WTC11 (cell line): ENCODE measurements around the gene SDR42E2. TPM values are rescaled to one million over a fixed set of nuclear protein-coding genes. Genes with fewer than 3 reads are reported as not detected.
A peak's percentile ranks its signal among the peaks of the same experiment; 100 is the strongest.

Experiments used
- ATAC-seq: fragments of 200-7000 bp; cut with Tn5 transposase; 2 replicates; pipeline ENCODE4 v1.10.0; 2021; ENCODE audit warnings: mild to moderate bottlenecking, moderate library complexity
- CTCF ChIA-PET: fragments of 300-600 bp; sonication (Branson Sonifier 250); formaldehyde crosslinking; loops from one replicate; lab custom pipeline; 2021; ENCODE audit warnings: antibody characterized with exemption; lab: Charles Lee
- POLR2A ChIA-PET: fragments of 350-600 bp; sonication (Branson Sonifier 250); formaldehyde crosslinking; loops from one replicate; lab custom pipeline; 2021; ENCODE audit warnings: antibody characterized with exemption; lab: Charles Lee
- DNase-seq: peaks from one replicate; pipeline ENCODE4 v3.0.0; 2021; ENCODE audit warnings: low spot score
- H3K27ac Mint-ChIP-seq: 2 replicates; pipeline ENCODE4 v1.8.0; 2021; ENCODE audit warnings: mixed read lengths
- H3K27me3 Mint-ChIP-seq: 2 replicates; pipeline ENCODE4 v1.8.0; 2021; ENCODE audit warnings: low read depth, mild to moderate bottlenecking, moderate library complexity, mixed read lengths
- H3K36me3 Mint-ChIP-seq: 2 replicates; pipeline ENCODE4 v1.8.0; 2021; ENCODE audit warnings: mixed read lengths
- H3K4me1 Mint-ChIP-seq: 2 replicates; pipeline ENCODE4 v1.8.0; 2022; ENCODE audit warnings: mixed read lengths
- H3K4me3 Mint-ChIP-seq: 2 replicates; pipeline ENCODE4 v1.8.0; 2021; ENCODE audit warnings: mild to moderate bottlenecking, moderate library complexity, mixed read lengths
- H3K9me3 Mint-ChIP-seq: 2 replicates; pipeline ENCODE4 v1.8.0; 2021; ENCODE audit warnings: mixed read lengths
- CBFB ChIP-seq: sonication (generic); formaldehyde crosslinking; IDR thresholded peaks from 2 replicates; pipeline ENCODE4 v1.8.1; 2022; ENCODE audit warnings: mild to moderate bottlenecking, low read depth, missing genetic modification reagents
- PRRX2 ChIP-seq: fragments of 250-450 bp; sonication (Bioruptor Pico); IDR thresholded peaks from 2 replicates; pipeline ENCODE4 v1.8.0; 2021; ENCODE audit warnings: mild to moderate bottlenecking
- SMAD4 ChIP-seq: sonication (generic); formaldehyde crosslinking; IDR thresholded peaks from 2 replicates; pipeline ENCODE4 v1.8.0; 2022; ENCODE audit warnings: mild to moderate bottlenecking, missing genetic modification reagents
- ZNF232 ChIP-seq: sonication (generic); formaldehyde crosslinking; IDR thresholded peaks from 2 replicates; pipeline ENCODE4 v1.8.0; 2022; ENCODE audit warnings: mild to moderate bottlenecking, missing genetic modification reagents
- ZNF416 ChIP-seq: fragments of 250-450 bp; sonication (Bioruptor Pico); IDR thresholded peaks from 2 replicates; pipeline ENCODE4 v1.9.0; 2021; ENCODE audit warnings: mild to moderate bottlenecking, inconsistent platforms
- total RNA-seq: library from RNA; stranded (reverse); gene quantifications from 3 replicates; pipeline ENCODE4 v1.2.3, GENCODE V29; 2021
- TF ChIP-seq, protein P1 (sequence below): fragments of 250-450 bp; sonication (Bioruptor Pico); IDR thresholded peaks from 2 replicates; pipeline ENCODE4 v1.9.0; 2021; ENCODE audit warnings: mild to moderate bottlenecking
- TF ChIP-seq, protein P2 (sequence below): sonication (generic); formaldehyde crosslinking; IDR thresholded peaks from 2 replicates; pipeline ENCODE4 v1.8.0; 2023; ENCODE audit warnings: missing genetic modification reagents
- TF ChIP-seq, protein P3 (sequence below): fragments of 200-600 bp; IDR thresholded peaks from 2 replicates; pipeline ENCODE4 v1.8.0; 2022; ENCODE audit warnings: antibody characterized with exemption
- TF ChIP-seq, protein P4 (sequence below): sonication (generic); formaldehyde crosslinking; IDR thresholded peaks from 2 replicates; pipeline ENCODE4 v1.8.1; 2023; ENCODE audit warnings: mild to moderate bottlenecking, missing genetic modification reagents
- TF ChIP-seq, protein P5 (sequence below): fragments of 250-450 bp; sonication (Bioruptor Pico); IDR thresholded peaks from 2 replicates; pipeline ENCODE4 v1.8.0; 2021; ENCODE audit warnings: mild to moderate bottlenecking

SDR42E2 gene
- total RNA-seq, 1 experiment from 2014 or later = 0.13 TPM

GRCh38 chr16:22186517-22186916 lies 24.2 kb downstream of the SDR42E2 start (continued):
- TF ChIP-seq, protein P1, sequence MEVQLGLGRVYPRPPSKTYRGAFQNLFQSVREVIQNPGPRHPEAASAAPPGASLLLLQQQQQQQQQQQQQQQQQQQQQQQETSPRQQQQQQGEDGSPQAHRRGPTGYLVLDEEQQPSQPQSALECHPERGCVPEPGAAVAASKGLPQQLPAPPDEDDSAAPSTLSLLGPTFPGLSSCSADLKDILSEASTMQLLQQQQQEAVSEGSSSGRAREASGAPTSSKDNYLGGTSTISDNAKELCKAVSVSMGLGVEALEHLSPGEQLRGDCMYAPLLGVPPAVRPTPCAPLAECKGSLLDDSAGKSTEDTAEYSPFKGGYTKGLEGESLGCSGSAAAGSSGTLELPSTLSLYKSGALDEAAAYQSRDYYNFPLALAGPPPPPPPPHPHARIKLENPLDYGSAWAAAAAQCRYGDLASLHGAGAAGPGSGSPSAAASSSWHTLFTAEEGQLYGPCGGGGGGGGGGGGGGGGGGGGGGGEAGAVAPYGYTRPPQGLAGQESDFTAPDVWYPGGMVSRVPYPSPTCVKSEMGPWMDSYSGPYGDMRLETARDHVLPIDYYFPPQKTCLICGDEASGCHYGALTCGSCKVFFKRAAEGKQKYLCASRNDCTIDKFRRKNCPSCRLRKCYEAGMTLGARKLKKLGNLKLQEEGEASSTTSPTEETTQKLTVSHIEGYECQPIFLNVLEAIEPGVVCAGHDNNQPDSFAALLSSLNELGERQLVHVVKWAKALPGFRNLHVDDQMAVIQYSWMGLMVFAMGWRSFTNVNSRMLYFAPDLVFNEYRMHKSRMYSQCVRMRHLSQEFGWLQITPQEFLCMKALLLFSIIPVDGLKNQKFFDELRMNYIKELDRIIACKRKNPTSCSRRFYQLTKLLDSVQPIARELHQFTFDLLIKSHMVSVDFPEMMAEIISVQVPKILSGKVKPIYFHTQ (CRISPR knock-in tag) = no peak
- TF ChIP-seq CBFB (no peak), ZNF416 (CRISPR knock-in tag) (no peak)

DNA sequence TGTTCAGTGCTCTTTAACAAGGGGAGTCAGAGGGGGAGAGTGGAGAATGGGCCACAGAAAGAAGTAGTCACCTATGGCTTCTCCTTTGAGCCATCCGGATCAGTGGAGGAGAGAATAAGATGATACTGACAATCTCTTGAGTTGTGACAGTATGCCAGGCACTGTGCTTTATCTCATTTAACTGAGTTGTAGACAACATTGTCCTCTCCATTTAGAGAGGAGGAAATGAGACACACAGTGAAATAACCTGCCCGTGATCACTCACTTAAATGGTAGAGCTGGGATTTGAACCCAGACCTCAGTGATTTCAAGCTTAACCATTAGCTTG lies 25.9 kb downstream of the SDR42E2 start:
- no peak overlapping the region for H3K27ac Mint-ChIP-seq
- CTCF ChIA-PET = interaction anchor here (0.5 to 4.6 kb wide), 54 partner anchors 8 to 239 kb away, joined by 3 to 53 read pairs (median 6); partner anchors contain the start of genes EEF2K, MOSMO, PDZD9 and SDR42E2
- peaks cover 33% of the 10 kb centered on the region for H3K4me1 Mint-ChIP-seq
- TF ChIP-seq, protein P2, sequence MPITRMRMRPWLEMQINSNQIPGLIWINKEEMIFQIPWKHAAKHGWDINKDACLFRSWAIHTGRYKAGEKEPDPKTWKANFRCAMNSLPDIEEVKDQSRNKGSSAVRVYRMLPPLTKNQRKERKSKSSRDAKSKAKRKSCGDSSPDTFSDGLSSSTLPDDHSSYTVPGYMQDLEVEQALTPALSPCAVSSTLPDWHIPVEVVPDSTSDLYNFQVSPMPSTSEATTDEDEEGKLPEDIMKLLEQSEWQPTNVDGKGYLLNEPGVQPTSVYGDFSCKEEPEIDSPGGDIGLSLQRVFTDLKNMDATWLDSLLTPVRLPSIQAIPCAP (CRISPR knock-in tag) = no peak
- DNase-seq = no peak
- H3K27me3 Mint-ChIP-seq = peaks cover 18% of the 10 kb centered on the region
- ATAC-seq = no peak
- H3K4me3 Mint-ChIP-seq = no peak overlapping the region
- no peaks in the 10 kb centered on the region for H3K36me3 Mint-ChIP-seq
- H3K9me3 Mint-ChIP-seq = no peaks in the 10 kb centered on the region
- POLR2A ChIA-PET = interaction anchor here (0.6 to 1.3 kb wide), 2 partner anchors 179 to 181 kb away, joined by 3 to 4 read pairs; partner anchors contain the start of gene MOSMO

DNA sequence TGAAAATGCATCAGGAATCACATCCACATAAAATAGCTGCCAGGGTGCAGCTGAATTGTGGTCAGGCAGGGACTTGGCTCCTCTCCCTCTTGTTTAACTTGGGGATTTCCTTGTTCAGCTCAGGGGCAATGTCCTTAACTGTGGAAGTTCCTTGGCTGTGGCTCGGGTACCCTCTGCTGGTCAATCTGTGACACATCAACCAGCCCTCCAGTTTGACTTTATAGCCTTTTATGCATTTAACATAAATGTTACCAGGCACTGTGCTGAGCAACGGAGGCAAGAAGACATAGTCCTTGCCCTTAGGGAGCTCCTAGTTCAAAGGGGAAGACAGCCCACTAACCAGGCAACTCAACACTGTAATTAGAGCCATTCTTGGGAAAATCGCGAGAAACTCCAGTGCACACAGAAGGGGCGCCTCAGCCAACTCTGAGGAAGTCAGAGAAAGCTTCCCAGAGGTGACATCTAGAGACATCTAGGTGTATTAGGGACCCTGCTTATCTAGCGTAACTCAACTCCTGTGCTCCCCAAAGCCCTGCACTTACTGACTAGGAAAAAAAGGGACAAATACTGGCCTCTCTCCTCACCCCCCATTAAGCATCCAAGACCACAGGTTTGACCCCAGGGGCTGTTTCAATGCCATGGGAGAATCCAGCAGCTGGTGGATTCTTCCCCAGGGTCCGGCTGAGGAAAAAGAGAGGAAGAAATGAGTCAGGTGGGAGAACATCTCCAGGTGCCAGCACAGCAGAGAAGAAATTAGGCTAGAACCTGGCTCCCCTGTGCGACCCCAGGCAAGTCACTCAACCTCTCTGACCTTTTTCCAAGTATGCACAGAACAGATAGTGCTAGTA lies 26.5 kb downstream of the SDR42E2 start:
- Mint-ChIP-seq H3K27me3 (peaks cover 18% of the 10 kb centered on the region), H3K4me1 (peaks cover 33% of the 10 kb centered on the region), H3K4me3 (peak overlapping the region; percentile 88), H3K27ac (no peak overlapping the region), H3K9me3 (no peaks in the 10 kb centered on the region), H3K36me3 (no peaks in the 10 kb centered on the region)
- peak; percentile 69 for DNase-seq
- TF ChIP-seq PRRX2 (CRISPR knock-in tag) = no peak
- no peak for TF ChIP-seq SMAD4 (CRISPR knock-in tag)
- TF ChIP-seq, protein P3, sequence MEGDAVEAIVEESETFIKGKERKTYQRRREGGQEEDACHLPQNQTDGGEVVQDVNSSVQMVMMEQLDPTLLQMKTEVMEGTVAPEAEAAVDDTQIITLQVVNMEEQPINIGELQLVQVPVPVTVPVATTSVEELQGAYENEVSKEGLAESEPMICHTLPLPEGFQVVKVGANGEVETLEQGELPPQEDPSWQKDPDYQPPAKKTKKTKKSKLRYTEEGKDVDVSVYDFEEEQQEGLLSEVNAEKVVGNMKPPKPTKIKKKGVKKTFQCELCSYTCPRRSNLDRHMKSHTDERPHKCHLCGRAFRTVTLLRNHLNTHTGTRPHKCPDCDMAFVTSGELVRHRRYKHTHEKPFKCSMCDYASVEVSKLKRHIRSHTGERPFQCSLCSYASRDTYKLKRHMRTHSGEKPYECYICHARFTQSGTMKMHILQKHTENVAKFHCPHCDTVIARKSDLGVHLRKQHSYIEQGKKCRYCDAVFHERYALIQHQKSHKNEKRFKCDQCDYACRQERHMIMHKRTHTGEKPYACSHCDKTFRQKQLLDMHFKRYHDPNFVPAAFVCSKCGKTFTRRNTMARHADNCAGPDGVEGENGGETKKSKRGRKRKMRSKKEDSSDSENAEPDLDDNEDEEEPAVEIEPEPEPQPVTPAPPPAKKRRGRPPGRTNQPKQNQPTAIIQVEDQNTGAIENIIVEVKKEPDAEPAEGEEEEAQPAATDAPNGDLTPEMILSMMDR = peak; percentile 43
- TF ChIP-seq, protein P4, sequence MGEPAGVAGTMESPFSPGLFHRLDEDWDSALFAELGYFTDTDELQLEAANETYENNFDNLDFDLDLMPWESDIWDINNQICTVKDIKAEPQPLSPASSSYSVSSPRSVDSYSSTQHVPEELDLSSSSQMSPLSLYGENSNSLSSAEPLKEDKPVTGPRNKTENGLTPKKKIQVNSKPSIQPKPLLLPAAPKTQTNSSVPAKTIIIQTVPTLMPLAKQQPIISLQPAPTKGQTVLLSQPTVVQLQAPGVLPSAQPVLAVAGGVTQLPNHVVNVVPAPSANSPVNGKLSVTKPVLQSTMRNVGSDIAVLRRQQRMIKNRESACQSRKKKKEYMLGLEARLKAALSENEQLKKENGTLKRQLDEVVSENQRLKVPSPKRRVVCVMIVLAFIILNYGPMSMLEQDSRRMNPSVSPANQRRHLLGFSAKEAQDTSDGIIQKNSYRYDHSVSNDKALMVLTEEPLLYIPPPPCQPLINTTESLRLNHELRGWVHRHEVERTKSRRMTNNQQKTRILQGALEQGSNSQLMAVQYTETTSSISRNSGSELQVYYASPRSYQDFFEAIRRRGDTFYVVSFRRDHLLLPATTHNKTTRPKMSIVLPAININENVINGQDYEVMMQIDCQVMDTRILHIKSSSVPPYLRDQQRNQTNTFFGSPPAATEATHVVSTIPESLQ (CRISPR knock-in tag) = no peak
- TF ChIP-seq, protein P5, sequence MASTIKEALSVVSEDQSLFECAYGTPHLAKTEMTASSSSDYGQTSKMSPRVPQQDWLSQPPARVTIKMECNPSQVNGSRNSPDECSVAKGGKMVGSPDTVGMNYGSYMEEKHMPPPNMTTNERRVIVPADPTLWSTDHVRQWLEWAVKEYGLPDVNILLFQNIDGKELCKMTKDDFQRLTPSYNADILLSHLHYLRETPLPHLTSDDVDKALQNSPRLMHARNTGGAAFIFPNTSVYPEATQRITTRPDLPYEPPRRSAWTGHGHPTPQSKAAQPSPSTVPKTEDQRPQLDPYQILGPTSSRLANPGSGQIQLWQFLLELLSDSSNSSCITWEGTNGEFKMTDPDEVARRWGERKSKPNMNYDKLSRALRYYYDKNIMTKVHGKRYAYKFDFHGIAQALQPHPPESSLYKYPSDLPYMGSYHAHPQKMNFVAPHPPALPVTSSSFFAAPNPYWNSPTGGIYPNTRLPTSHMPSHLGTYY (CRISPR knock-in tag) = no peak
- TF ChIP-seq ZNF232 (CRISPR knock-in tag) = no peak
- ATAC-seq = no peak
- ChIA-PET CTCF (interaction anchor here (0.5 to 4.6 kb wide), 59 partner anchors 8 to 239 kb away, joined by 3 to 53 read pairs (median 5); partner anchors contain the start of genes EEF2K, MOSMO, PDZD9 and SDR42E2), POLR2A (interaction anchor here (0.5 to 1.3 kb wide), 3 partner anchors 22 to 181 kb away, joined by 3 to 4 read pairs (median 4); partner anchors contain the start of gene MOSMO)
